Progenitor cell of endocrine pancreas (in vitro differentiated cells): ENCODE results near the gene NLK. TPM values are rescaled to one million over a fixed set of nuclear protein-coding genes. Genes with fewer than 3 reads are reported as not detected.
"Not testable (repeated sequence)": the region's sequence is repeated elsewhere in the genome, so short reads cannot be mapped to it uniquely, and the experiment has no call there.

Experiments
- DNase-seq: peaks from one replicate; pipeline ENCODE4 v3.0.0; 2021; ENCODE audit warnings: low spot score; ENCODE audit not compliant: unreplicated experiment
- H3K27ac Mint-ChIP-seq: 2 replicates; pipeline ENCODE4 v1.8.0; 2021; ENCODE audit warnings: mild to moderate bottlenecking, moderate library complexity, mixed read lengths
- H3K27me3 Mint-ChIP-seq: 2 replicates; pipeline ENCODE4 v1.8.0; 2021; ENCODE audit warnings: mixed read lengths
- H3K36me3 Mint-ChIP-seq: 2 replicates; pipeline ENCODE4 v1.8.0; 2022; ENCODE audit warnings: mixed read lengths; ENCODE audit not compliant: insufficient read depth
- H3K4me1 Mint-ChIP-seq: 2 replicates; pipeline ENCODE4 v1.8.0; 2021; ENCODE audit warnings: low read depth, mixed read lengths
- H3K4me3 Mint-ChIP-seq: 2 replicates; pipeline ENCODE4 v1.8.0; 2021; ENCODE audit warnings: low read depth, mild to moderate bottlenecking, moderate library complexity, mixed read lengths
- H3K9me3 Mint-ChIP-seq: 2 replicates; pipeline ENCODE4 v1.8.0; 2021; ENCODE audit warnings: low read depth, mixed read lengths
- CTCF ChIP-seq: fragments of 200-600 bp; sonication (generic); IDR thresholded peaks from one replicate; pipeline ENCODE4 v1.5.0; 2021; ENCODE audit warnings: antibody characterized with exemption, mild to moderate bottlenecking; ENCODE audit not compliant: unreplicated experiment
- total RNA-seq: library from RNA; stranded (reverse); gene quantifications from 2 replicates; pipeline ENCODE4 v1.2.1, GENCODE V29; 2021

Gene NLK
- total RNA-seq, 1 donor from 2014 or later: 38.9 TPM

GRCh38 chr17:27996202-27997043 is 46.1 kb upstream of the NLK start:
- H3K4me3 Mint-ChIP-seq: no peak overlapping the region
- H3K36me3 Mint-ChIP-seq: no peaks in the 10 kb centered on the region
- DNase-seq: no peak
- TF ChIP-seq CTCF: no peak
- peaks cover 11% of the 10 kb centered on the region for H3K27me3 Mint-ChIP-seq
- no peak overlapping the region for H3K27ac Mint-ChIP-seq
- no peaks in the 10 kb centered on the region for H3K9me3 Mint-ChIP-seq
- no peaks in the 10 kb centered on the region for H3K4me1 Mint-ChIP-seq

- H3K9me3 Mint-ChIP-seq: no peaks in the 10 kb centered on the region
- no peak for DNase-seq
- TF ChIP-seq CTCF: no peak
- peaks cover 11% of the 10 kb centered on the region for H3K27me3 Mint-ChIP-seq
- no peaks in the 10 kb centered on the region for H3K4me1 Mint-ChIP-seq
- no peak overlapping the region for H3K27ac Mint-ChIP-seq
- no peaks in the 10 kb centered on the region for H3K36me3 Mint-ChIP-seq
- no peak overlapping the region for H3K4me3 Mint-ChIP-seq
Measured at GRCh38 chr17:27997044-27997401, 45.5 kb upstream of the NLK start.

- TF ChIP-seq CTCF: no peak
- Mint-ChIP-seq H3K27ac (no peak overlapping the region), H3K9me3 (no peaks in the 10 kb centered on the region), H3K36me3 (no peaks in the 10 kb centered on the region), H3K4me3 (no peak overlapping the region), H3K27me3 (peaks cover 11% of the 10 kb centered on the region), H3K4me1 (no peaks in the 10 kb centered on the region)
- DNase-seq: no peak
Measured at GRCh38 chr17:27997522-27997921, 45.0 kb upstream of the NLK start.

- Mint-ChIP-seq H3K4me3 (no peak overlapping the region), H3K27ac (no peak overlapping the region), H3K36me3 (no peaks in the 10 kb centered on the region), H3K9me3 (no peaks in the 10 kb centered on the region), H3K27me3 (peaks cover 11% of the 10 kb centered on the region), H3K4me1 (no peaks in the 10 kb centered on the region)
- no peak for DNase-seq
- TF ChIP-seq CTCF: no peak
Measured at GRCh38 chr17:28001149-28001548, 41.3 kb upstream of the NLK start.

GRCh38 chr17:28004344-28004743 is 38.1 kb upstream of the NLK start:
- H3K36me3 Mint-ChIP-seq: no peaks in the 10 kb centered on the region
- H3K4me1 Mint-ChIP-seq: no peaks in the 10 kb centered on the region
- no peak overlapping the region for H3K4me3 Mint-ChIP-seq

GRCh38 chr17:28007925-28008324 is 34.6 kb upstream of the NLK start:
- not testable (repeated sequence) for H3K36me3 Mint-ChIP-seq, DNase-seq, H3K4me1 Mint-ChIP-seq, H3K27ac Mint-ChIP-seq, H3K9me3 Mint-ChIP-seq, H3K4me3 Mint-ChIP-seq
- H3K27me3 Mint-ChIP-seq: peaks cover 11% of the 10 kb centered on the region

More at GRCh38 chr17:28004344-28004743, 38.1 kb upstream of the NLK start:
- no peak overlapping the region for H3K27ac Mint-ChIP-seq
- peaks cover 7% of the 10 kb centered on the region for H3K27me3 Mint-ChIP-seq
- no peaks in the 10 kb centered on the region for H3K9me3 Mint-ChIP-seq
- DNase-seq: no peak
- TF ChIP-seq CTCF: no peak
